HG03280 (cell line): ENCODE measurements around the gene MMP7.

Experiments
- ATAC-seq: cut with Tn5 transposase; IDR thresholded peaks from one replicate; pipeline ENCODE4 v1.9.1; 2021; ENCODE audit warnings: mild to moderate bottlenecking, moderate library complexity; ENCODE audit not compliant: unreplicated experiment

Gene MMP7

GRCh38 chr11:102497061-102497460, 33.5 kb downstream of the MMP7 start:
- ATAC-seq = no peak

GRCh38 chr11:102495161-102496042, 35.1 kb downstream of the MMP7 start:
- peak; percentile 84 for ATAC-seq

GRCh38 chr11:102494216-102494615, 36.3 kb downstream of the MMP7 start:
- no peak for ATAC-seq

GRCh38 chr11:102493524-102493923, 37.0 kb downstream of the MMP7 start:
- ATAC-seq = no peak

GRCh38 chr11:102491969-102492368, 38.6 kb downstream of the MMP7 start:
- no peak for ATAC-seq

- no peak for ATAC-seq
These were observed 41.1 kb downstream of the MMP7 start for GRCh38 chr11:102489186-102490145.

- peak; percentile 77 for ATAC-seq
These were observed 42.3 kb downstream of the MMP7 start for GRCh38 chr11:102488208-102488607.

GRCh38 chr11:102487214-102487613, 43.3 kb downstream of the MMP7 start:
- ATAC-seq = no peak

GRCh38 chr11:102486584-102486983, 44.0 kb downstream of the MMP7 start:
- no peak for ATAC-seq

GRCh38 chr11:102485095-102485722, 45.3 kb downstream of the MMP7 start:
- no peak for ATAC-seq

- no peak for ATAC-seq
These were observed 48.1 kb downstream of the MMP7 start for GRCh38 chr11:102482433-102482832.

- ATAC-seq = no peak
These were observed 50.8 kb downstream of the MMP7 start for GRCh38 chr11:102479733-102480132.

- ATAC-seq = no peak
These were observed 51.8 kb downstream of the MMP7 start for GRCh38 chr11:102478673-102479299.

GRCh38 chr11:102476812-102477211, 53.7 kb downstream of the MMP7 start:
- ATAC-seq = no peak

GRCh38 chr11:102476069-102476468, 54.5 kb downstream of the MMP7 start:
- ATAC-seq = no peak

- ATAC-seq = no peak
These were observed 57.0 kb downstream of the MMP7 start for GRCh38 chr11:102473543-102473942.

GRCh38 chr11:102472127-102472526, 58.4 kb downstream of the MMP7 start:
- no peak for ATAC-seq

- no peak for ATAC-seq
These were observed 59.1 kb downstream of the MMP7 start for GRCh38 chr11:102471474-102471873.
